Mucosa of rectum (tissue), 2 donors: ENCODE data around the gene PRKN.

ENCODE experiments used
- H3K27ac ChIP-seq, 2 donors: one replicate each; pipeline ENCODE4 v1.7.0; 2013; ENCODE audit warnings: inconsistent platforms in 2 of 2, low read depth in 2 of 2, low read length in 2 of 2
- H3K27me3 ChIP-seq, 2 donors: one replicate each; pipeline ENCODE4 v1.7.0; 2013; ENCODE audit warnings: low read length in 2 of 2; ENCODE audit not compliant: control insufficient read depth in 2 of 2, insufficient read depth in 2 of 2
- H3K36me3 ChIP-seq, 2 donors: one replicate each; pipeline ENCODE4 v1.7.0; 2013; ENCODE audit warnings: low read length in 2 of 2; ENCODE audit not compliant: control insufficient read depth in 2 of 2, insufficient read depth in 2 of 2
- H3K4me1 ChIP-seq, 2 donors: one replicate each; pipeline ENCODE4 v1.7.0; 2013; ENCODE audit warnings: low read length in 2 of 2, mild to moderate bottlenecking in 1 of 2; ENCODE audit not compliant: control insufficient read depth in 2 of 2, insufficient read depth in 2 of 2
- H3K4me3 ChIP-seq, 2 donors: one replicate each; pipeline ENCODE4 v1.7.0; 2013; ENCODE audit warnings: low read length in 2 of 2
- H3K9ac ChIP-seq, 2 donors: one replicate each; pipeline ENCODE4 v1.7.0; 2013; ENCODE audit warnings: low read length in 2 of 2, low read depth in 1 of 2, mild to moderate bottlenecking in 1 of 2
- H3K9me3 ChIP-seq, 2 donors: one replicate each; pipeline ENCODE4 v1.7.0; 2013; ENCODE audit warnings: low read length in 2 of 2; ENCODE audit not compliant: control insufficient read depth in 2 of 2
- donor health status: healthy.
- donor health status: Normal muscosa, but diverticular disease.

Gene PRKN

DNA sequence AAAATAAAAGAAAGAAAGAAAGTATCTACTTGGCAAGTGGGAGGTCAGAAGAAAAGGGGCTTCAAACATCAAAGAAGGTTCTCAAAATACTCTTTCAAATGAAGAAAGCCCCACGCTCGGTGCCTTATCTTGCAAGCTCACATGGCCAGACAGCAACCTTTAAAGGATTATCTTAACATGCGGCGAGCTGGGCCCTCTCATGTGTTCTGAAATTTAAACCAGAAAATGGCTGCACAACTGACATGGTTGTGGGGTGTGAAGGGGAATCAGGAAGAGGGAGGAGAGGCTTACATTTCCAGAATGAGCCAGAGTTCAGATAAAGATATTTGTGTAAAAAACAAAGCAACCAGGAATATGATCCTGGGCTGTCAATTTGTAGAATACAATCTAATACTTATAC is 363.1 kb downstream of the PRKN start:
- H3K9me3 ChIP-seq, result no peaks in the 10 kb centered on the region
- no peak overlapping the region for H3K9ac ChIP-seq
- H3K36me3 ChIP-seq, result no peaks in the 10 kb centered on the region
- H3K4me3 ChIP-seq, result no peak overlapping the region
- H3K27ac ChIP-seq, result no peak overlapping the region
- no peaks in the 10 kb centered on the region for H3K4me1 ChIP-seq
- H3K27me3 ChIP-seq, result no peaks in the 10 kb centered on the region

DNA sequence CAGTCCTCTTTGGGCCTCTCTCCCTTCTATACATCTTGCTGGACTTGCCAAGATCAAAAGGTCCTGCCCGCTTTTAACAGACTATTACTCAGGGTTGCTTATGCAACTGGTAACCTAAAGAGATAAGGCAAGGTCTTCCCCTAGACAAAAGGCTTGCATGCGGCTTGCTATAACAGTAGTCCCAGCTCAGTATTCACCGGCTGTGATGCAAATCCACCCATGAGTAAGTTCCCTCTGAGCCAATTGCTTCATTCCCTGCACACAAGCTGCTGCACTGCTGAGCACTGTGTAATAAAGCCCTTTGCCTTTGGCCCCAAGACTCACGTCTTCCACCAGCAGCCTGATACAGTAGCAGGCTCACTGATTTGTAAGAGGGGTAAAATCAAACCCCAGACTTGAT is 363.8 kb downstream of the PRKN start:
- Histone ChIP-seq H3K9me3 (no peaks in the 10 kb centered on the region), H3K4me1 (no peaks in the 10 kb centered on the region), H3K36me3 (no peaks in the 10 kb centered on the region), H3K27me3 (no peaks in the 10 kb centered on the region), H3K27ac (no peak overlapping the region), H3K4me3 (no peak overlapping the region), H3K9ac (no peak overlapping the region)

DNA sequence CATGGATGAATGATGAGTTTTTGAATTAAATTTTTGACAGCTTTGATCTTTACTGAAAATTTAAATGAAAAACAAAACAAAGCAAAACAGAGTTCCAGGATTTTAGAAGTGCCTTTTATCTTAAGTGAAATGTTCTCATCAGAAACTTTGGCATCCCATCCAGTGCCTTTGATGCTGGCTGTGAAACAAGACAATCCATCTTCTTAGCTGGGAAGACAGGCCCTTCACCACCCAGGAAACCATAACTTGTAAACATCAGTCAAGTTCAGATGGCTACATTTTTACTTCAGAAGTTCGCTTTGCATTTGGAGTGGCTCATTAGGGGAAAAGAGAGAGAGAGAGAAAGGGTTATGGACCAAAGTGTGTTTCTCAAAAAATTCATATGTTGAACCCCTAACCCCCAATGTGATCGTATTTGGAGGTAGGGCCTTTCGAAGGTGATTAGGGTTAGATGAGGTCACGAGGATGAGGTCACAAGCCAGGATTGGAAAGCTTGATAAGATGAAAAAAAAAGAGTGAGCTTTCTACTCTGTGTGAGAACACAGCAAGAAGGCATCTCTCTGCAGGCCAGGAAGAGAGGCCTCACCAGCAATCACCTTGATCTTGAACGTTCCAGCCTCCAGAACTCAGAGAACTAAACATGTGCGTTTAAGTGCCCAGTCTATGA is 366.5 kb downstream of the PRKN start:
- Histone ChIP-seq H3K36me3 (no peaks in the 10 kb centered on the region), H3K4me1 (no peaks in the 10 kb centered on the region), H3K27ac (no peak overlapping the region), H3K27me3 (no peaks in the 10 kb centered on the region), H3K9me3 (no peaks in the 10 kb centered on the region), H3K9ac (no peak overlapping the region), H3K4me3 (no peak overlapping the region)

- Histone ChIP-seq H3K9me3 (no peaks in the 10 kb centered on the region), H3K4me1 (no peaks in the 10 kb centered on the region), H3K36me3 (no peaks in the 10 kb centered on the region), H3K27ac (no peak overlapping the region), H3K4me3 (no peak overlapping the region), H3K27me3 (no peaks in the 10 kb centered on the region), H3K9ac (no peak overlapping the region)
These were observed 368.9 kb downstream of the PRKN start for GRCh38 chr6:162358625-162359024.

- H3K9ac ChIP-seq, result no peak overlapping the region
- no peak overlapping the region for H3K27ac ChIP-seq
- H3K36me3 ChIP-seq, result no peaks in the 10 kb centered on the region
These were observed 382.5 kb downstream of the PRKN start for GRCh38 chr6:162345051-162345511.

DNA sequence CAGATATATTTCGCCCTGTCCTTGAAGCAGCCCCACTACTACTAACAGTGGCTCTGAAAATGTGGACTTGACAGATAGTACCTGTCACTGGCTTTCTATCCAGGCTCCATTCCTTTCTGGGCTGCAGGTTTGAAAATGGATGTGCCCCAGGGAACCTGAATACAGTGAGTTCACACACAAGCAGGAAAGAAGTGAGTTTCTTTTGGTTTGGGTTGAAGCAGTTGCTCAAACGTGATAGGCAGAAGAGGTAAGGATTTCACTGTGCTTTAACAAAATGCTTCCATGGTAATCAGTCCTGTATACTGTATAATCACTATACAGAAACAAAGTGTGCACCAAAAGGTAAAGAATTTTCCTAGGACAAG is 382.9 kb downstream of the PRKN start:
- Histone ChIP-seq H3K27me3 (no peaks in the 10 kb centered on the region), H3K9me3 (no peaks in the 10 kb centered on the region), H3K27ac (no peak overlapping the region), H3K9ac (no peak overlapping the region), H3K36me3 (no peaks in the 10 kb centered on the region), H3K4me1 (no peaks in the 10 kb centered on the region), H3K4me3 (no peak overlapping the region)

More at GRCh38 chr6:162345051-162345511, 382.5 kb downstream of the PRKN start:
- Histone ChIP-seq H3K9me3 (no peaks in the 10 kb centered on the region), H3K4me1 (no peaks in the 10 kb centered on the region), H3K4me3 (no peak overlapping the region), H3K27me3 (no peaks in the 10 kb centered on the region)

- no peak overlapping the region for H3K4me3 ChIP-seq
- H3K9ac ChIP-seq, result no peak overlapping the region
- H3K27ac ChIP-seq, result no peak overlapping the region
- H3K27me3 ChIP-seq, result no peaks in the 10 kb centered on the region
- H3K4me1 ChIP-seq, result no peaks in the 10 kb centered on the region
- H3K9me3 ChIP-seq, result no peaks in the 10 kb centered on the region
- H3K36me3 ChIP-seq, result no peaks in the 10 kb centered on the region
These were observed 383.5 kb downstream of the PRKN start for GRCh38 chr6:162343936-162344645.

GRCh38 chr6:162343198-162343935 is 384.2 kb downstream of the PRKN start:
- no peaks in the 10 kb centered on the region for H3K9me3 ChIP-seq
- no peak overlapping the region for H3K27ac ChIP-seq
- H3K4me1 ChIP-seq, result no peaks in the 10 kb centered on the region
- no peaks in the 10 kb centered on the region for H3K27me3 ChIP-seq
- no peaks in the 10 kb centered on the region for H3K36me3 ChIP-seq
- no peak overlapping the region for H3K4me3 ChIP-seq
- no peak overlapping the region for H3K9ac ChIP-seq

DNA sequence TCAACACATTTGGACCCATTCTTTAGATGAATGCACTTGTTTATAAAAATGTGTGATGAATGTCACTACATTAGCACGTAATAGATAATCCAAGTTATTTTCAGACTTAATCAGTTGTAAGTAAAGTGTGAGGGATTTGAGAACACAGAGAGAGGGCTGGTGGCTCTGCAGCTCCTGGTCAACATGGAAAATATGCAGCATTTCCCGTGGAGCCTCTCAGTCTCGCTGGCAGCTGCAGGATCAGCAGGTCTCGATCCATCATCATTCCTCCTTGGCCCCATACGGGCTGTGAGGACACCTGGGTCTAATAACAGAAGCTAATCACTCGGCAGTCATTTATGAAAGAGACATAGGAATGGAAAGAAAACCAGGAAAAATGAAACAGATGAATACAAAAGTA is 390.2 kb downstream of the PRKN start:
- Histone ChIP-seq H3K27me3 (no peaks in the 10 kb centered on the region), H3K9ac (no peak overlapping the region), H3K4me1 (no peaks in the 10 kb centered on the region), H3K9me3 (peaks cover 0 to 2% of the 10 kb centered on the region in 2 donors), H3K4me3 (no peak overlapping the region), H3K36me3 (no peaks in the 10 kb centered on the region), H3K27ac (no peak overlapping the region)

GRCh38 chr6:162336359-162336758 is 391.2 kb downstream of the PRKN start:
- Histone ChIP-seq H3K4me3 (no peak overlapping the region), H3K27ac (no peak overlapping the region), H3K9me3 (peaks cover 0 to 2% of the 10 kb centered on the region in 2 donors), H3K27me3 (no peaks in the 10 kb centered on the region), H3K9ac (no peak overlapping the region), H3K36me3 (no peaks in the 10 kb centered on the region), H3K4me1 (no peaks in the 10 kb centered on the region)
